Mucosa of gallbladder (tissue), 1 donor: ENCODE data around the gene WDPCP. TPM values are rescaled to one million over a fixed set of nuclear protein-coding genes. Genes with fewer than 3 reads are reported as not detected.
"Not testable (repeated sequence)": the region's sequence is repeated elsewhere in the genome, so short reads cannot be mapped to it uniquely, and the experiment has no call there.

Experiments used
- DNase-seq: peaks from one replicate; pipeline ENCODE4 v3.0.0-alpha.2; 2020; ENCODE audit warnings: low spot score
- total RNA-seq: library from RNA; stranded (reverse); gene quantifications from one replicate; pipeline ENCODE4 v1.2.1, GENCODE V29; 2021
- donor health status: DM: no; HTN: no; CAD: no.

Gene WDPCP
- total RNA-seq, 1 donor from 2014 or later: 7.8 TPM

GRCh38 chr2:63257473-63257872 lies 330.8 kb downstream of the WDPCP start:
- DNase-seq: no peak

- DNase-seq: no peak
Measured at GRCh38 chr2:63249161-63249560, 339.1 kb downstream of the WDPCP start.

- no peak for DNase-seq
Measured at GRCh38 chr2:63242747-63243146, 345.5 kb downstream of the WDPCP start.

- DNase-seq: no peak
Measured at GRCh38 chr2:63225964-63226686, 362.2 kb downstream of the WDPCP start.

GRCh38 chr2:63218800-63219526 lies 369.3 kb downstream of the WDPCP start:
- DNase-seq: no peak

GRCh38 chr2:63195310-63195709 lies 393.0 kb downstream of the WDPCP start:
- DNase-seq: no peak

GRCh38 chr2:63194175-63194574 lies 394.1 kb downstream of the WDPCP start:
- no peak for DNase-seq

GRCh38 chr2:63192889-63193774 lies 395.1 kb downstream of the WDPCP start:
- DNase-seq: no peak

- DNase-seq: no peak
Measured at GRCh38 chr2:63192169-63192888, 395.9 kb downstream of the WDPCP start.

- DNase-seq: no peak
Measured at GRCh38 chr2:63189026-63189425, 399.3 kb downstream of the WDPCP start.

- no peak for DNase-seq
Measured at GRCh38 chr2:63186331-63186730, 401.9 kb downstream of the WDPCP start.

- no peak for DNase-seq
Measured at GRCh38 chr2:63163161-63163820, 425.0 kb downstream of the WDPCP start.

GRCh38 chr2:63159262-63159661 lies 429.0 kb downstream of the WDPCP start:
- DNase-seq: no peak

- not testable (repeated sequence) for DNase-seq
Measured at GRCh38 chr2:63136683-63137082, 451.6 kb downstream of the WDPCP start.

- no peak for DNase-seq
Measured at GRCh38 chr2:63132020-63132419, 456.3 kb downstream of the WDPCP start.

- no peak for DNase-seq
Measured at GRCh38 chr2:63131196-63131595, 457.1 kb downstream of the WDPCP start.

GRCh38 chr2:63127594-63127993 lies 460.7 kb downstream of the WDPCP start:
- DNase-seq: no peak

- no peak for DNase-seq
Measured at GRCh38 chr2:63124850-63125249, 463.4 kb downstream of the WDPCP start.

- no peak for DNase-seq
Measured at GRCh38 chr2:63124218-63124617, 464.1 kb downstream of the WDPCP start.

GRCh38 chr2:63122921-63123320 lies 465.4 kb downstream of the WDPCP start:
- no peak for DNase-seq
